D721Med (cell line): ENCODE measurements around the gene ADAM10.

ENCODE experiments used
- DNase-seq: peaks from one replicate; pipeline ENCODE4 v3.0.0; 2011; ENCODE audit warnings: low spot score; ENCODE audit not compliant: insufficient read length
- FAIRE-seq: peaks from 2 replicates; lab custom pipeline; 2011; peaks lifted over from hg19 to GRCh38; lab: Jason Lieb, UNC
- CTCF ChIP-seq: IDR thresholded peaks from 2 replicates; pipeline ENCODE4 v1.5.1; 2012; ENCODE audit warnings: mild to moderate bottlenecking, control low read depth; ENCODE audit not compliant: insufficient read depth; ENCODE audit errors: missing control alignments

ADAM10 gene

GRCh38 chr15:58593870-58594269 lies 155.6 kb downstream of the ADAM10 start:
- DNase-seq (no peak), FAIRE-seq (no peak)
- no peak for TF ChIP-seq CTCF

DNA sequence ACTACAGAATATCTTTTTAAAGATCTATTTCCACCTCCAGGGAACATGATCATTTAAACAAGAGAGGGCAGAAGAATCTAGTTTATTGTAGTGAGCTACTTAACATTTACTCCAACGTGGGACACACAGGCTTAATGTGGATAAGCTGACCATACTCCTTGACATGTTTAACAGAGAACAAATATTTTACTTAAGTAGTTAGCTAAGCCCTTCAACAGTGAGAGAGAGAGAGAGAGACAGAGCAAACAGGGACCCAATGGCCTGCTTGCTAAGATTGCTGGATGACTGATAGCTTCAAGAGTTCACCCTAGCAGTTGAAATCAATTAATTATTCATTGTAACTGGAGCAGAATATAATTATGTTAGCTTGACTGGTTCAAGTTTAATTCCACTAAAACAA lies 158.6 kb downstream of the ADAM10 start:
- DNase-seq (no peak), FAIRE-seq (no peak)
- TF ChIP-seq CTCF, result no peak

GRCh38 chr15:58590236-58590635 lies 159.3 kb downstream of the ADAM10 start:
- FAIRE-seq, result no peak
- no peak for DNase-seq

DNA sequence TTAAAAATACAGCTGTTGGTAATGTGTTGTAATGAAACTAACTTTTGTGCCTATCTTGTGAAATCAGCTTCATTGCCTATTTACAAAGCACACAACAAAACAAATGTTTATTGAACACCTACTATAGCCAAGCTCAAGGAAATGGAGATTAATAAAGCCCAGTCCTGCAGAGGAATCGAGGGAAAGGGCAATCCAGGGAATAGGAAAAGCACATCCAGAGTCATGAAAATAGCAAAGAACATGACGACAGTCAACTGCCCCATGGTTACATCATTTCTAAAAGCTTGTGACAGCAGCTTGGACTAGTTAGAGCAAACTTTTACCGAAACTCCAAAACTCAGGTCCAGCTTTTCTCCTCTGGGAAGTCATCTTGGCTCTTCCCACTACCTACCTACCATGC lies 160.5 kb downstream of the ADAM10 start:
- no peak for TF ChIP-seq CTCF
- DNase-seq, result no peak
- no peak for FAIRE-seq

More at GRCh38 chr15:58590236-58590635, 159.3 kb downstream of the ADAM10 start:
- TF ChIP-seq CTCF, result no peak

DNA sequence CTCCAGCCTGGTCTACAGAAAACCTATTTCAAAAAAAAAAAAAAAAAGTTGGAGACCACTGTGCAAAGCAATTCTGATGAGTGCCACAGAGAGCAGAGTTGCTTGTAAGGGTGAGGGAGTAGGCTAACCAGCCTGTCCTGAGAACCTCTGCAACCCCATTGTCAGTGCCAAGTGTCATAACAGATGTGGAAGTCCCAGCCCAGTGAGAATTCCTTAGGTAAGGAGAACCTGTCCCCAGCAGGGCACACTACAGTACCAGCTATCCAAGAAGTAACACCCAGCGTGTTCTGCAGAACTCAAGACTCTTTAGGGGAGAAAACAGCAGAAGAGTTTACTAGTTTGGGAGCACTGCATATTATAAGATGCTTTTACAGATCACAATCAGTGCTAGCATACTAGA lies 161.4 kb downstream of the ADAM10 start:
- DNase-seq (no peak), FAIRE-seq (no peak)
- TF ChIP-seq CTCF, result no peak

DNA sequence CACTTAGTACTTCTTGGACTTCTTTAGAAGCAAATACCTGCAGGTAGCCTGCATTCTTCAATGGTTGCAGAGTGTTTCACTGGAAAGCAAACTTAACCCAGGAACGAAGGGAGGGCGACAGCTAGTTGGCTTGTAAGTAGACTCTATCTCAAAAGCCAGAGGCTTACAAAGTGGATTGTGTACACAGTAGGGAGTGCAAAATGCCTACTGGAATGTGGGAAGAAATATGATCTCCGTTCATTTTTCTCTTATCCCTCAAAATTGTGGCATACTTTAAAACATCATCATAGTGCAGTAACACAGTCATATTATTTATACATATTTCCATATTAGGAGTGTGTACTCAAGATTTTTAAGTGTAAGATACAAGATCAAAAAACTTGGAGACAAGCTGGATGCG lies 162.0 kb downstream of the ADAM10 start:
- FAIRE-seq (no peak), DNase-seq (no peak)
- TF ChIP-seq CTCF, result no peak

DNA sequence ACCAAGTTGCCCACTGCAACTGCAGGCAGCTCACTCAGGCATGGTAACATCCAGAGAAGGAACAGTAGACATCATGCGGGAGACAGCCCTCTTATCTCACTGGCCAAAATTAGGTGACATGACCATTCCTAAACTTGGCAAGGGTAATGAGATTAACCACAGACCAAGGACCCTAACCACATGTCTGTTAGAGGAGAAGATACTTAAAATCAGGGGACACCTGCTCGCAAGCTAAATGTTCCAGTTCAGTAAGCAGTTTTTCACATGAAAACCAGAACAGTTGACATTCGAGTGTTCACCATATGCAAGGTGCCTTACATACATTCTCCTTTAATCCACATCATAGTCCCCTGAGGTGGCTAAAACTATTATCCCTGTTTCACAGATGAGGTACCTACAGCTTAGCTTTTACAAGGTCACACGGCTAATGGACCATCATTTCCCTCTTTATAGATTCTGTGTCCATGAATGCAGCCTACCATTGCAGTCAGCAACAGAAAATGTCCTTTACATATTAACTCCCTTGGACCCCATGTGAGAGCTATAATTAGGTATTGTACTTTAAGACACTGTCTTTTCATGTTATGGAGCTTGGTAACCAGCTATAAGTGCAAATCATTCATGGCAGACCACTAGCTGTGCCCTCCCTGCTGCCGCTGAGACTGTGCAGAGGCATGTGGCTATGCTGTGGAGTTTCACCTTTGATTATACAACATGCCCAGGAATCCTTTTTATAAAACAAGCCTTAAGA lies 163.6 kb downstream of the ADAM10 start:
- no peak for FAIRE-seq
- TF ChIP-seq CTCF, result no peak

More for the DNA sequence above, 163.6 kb downstream of the ADAM10 start:
- DNase-seq, result no peak
